IMR-90 (cell line): ENCODE measurements around the gene METTL18. TPM values are rescaled to one million over a fixed set of nuclear protein-coding genes. Genes with fewer than 3 reads are reported as not detected.
"Not testable (repeated sequence)": the region's sequence is repeated elsewhere in the genome, so short reads cannot be mapped to it uniquely, and the experiment has no call there.

ENCODE experiments used
- ATAC-seq: fragments of 200-7000 bp; cut with Tn5 transposase; 2 replicates; pipeline ENCODE4 v1.9.1; 2020; ENCODE audit warnings: low read depth, mild to moderate bottlenecking, moderate library complexity
- BruUV-seq: library from RNA; stranded (reverse); fragments of 400-500 nt; replicated peaks from 2 replicates; lab custom pipeline; 2021; lab: Mats Ljungman, UMichigan
- CTCF ChIA-PET: fragments of 300-600 bp; formaldehyde crosslinking; extraction: SDS; loops from one replicate; lab custom pipeline; 2021; ENCODE audit warnings: antibody characterized with exemption; lab: Yijun Ruan, JAX
- POLR2A ChIA-PET: fragments of 300-600 bp; sonication (Branson Sonifier 250); formaldehyde crosslinking; loops from one replicate; lab custom pipeline; 2022; ENCODE audit warnings: antibody characterized with exemption; ENCODE audit not compliant: unreplicated experiment; lab: Charles Lee
- DNase-seq: peaks from one replicate; pipeline ENCODE4 v3.0.0; 2013
- H2AFZ ChIP-seq: replicated peaks from 2 replicates; pipeline ENCODE3; 2013; ENCODE audit warnings: low read length, mild to moderate bottlenecking; ENCODE audit not compliant: poor library complexity
- H2AK5ac ChIP-seq: 2 replicates; pipeline ENCODE4 v1.6.1; 2013; ENCODE audit warnings: low read depth, low read length, inconsistent platforms
- H2AK9ac ChIP-seq: replicated peaks from 2 replicates; pipeline ENCODE3; 2013; ENCODE audit warnings: mild to moderate bottlenecking, low read depth, low read length, moderate library complexity; ENCODE audit not compliant: poor library complexity
- H2BK120ac ChIP-seq: 2 replicates; pipeline ENCODE4 v1.6.1; 2013; ENCODE audit warnings: low read depth, low read length, inconsistent platforms
- H2BK15ac ChIP-seq: 3 replicates; pipeline ENCODE4 v1.6.1; 2013; ENCODE audit warnings: low read depth, low read length, inconsistent platforms
- H2BK20ac ChIP-seq: 2 replicates; pipeline ENCODE4 v1.6.1; 2013; ENCODE audit warnings: low read depth, mild to moderate bottlenecking, inconsistent platforms, low read length, moderate library complexity
- H2BK5ac ChIP-seq: 2 replicates; pipeline ENCODE4 v1.6.1; 2013; ENCODE audit warnings: mild to moderate bottlenecking, low read depth, low read length, inconsistent platforms; ENCODE audit not compliant: poor library complexity, severe bottlenecking
- H3K14ac ChIP-seq: replicated peaks from 2 replicates; pipeline ENCODE4 v1.6.1; 2013; ENCODE audit warnings: low read depth, low read length, inconsistent platforms
- H3K18ac ChIP-seq: 2 replicates; pipeline ENCODE4 v1.6.1; 2013; ENCODE audit warnings: low read depth, low read length, control low read depth
- H3K23ac ChIP-seq: 2 replicates; pipeline ENCODE4 v1.6.1; 2013; ENCODE audit warnings: low read depth, low read length, inconsistent platforms
- H3K27ac ChIP-seq: 2 replicates; pipeline ENCODE4 v1.5.1; 2013; ENCODE audit warnings: mild to moderate bottlenecking, control low read depth, low read length; ENCODE audit not compliant: insufficient read depth
- H3K27me3 ChIP-seq: 2 replicates; pipeline ENCODE4 v1.6.1; 2013; ENCODE audit warnings: low read length; ENCODE audit not compliant: control insufficient read depth, insufficient read depth
- H3K36me3 ChIP-seq: 2 replicates; pipeline ENCODE4 v1.6.1; 2013; ENCODE audit warnings: low read length, mixed read lengths; ENCODE audit not compliant: control insufficient read depth, insufficient read depth
- H3K4ac ChIP-seq: 2 replicates; pipeline ENCODE4 v1.6.1; 2013; ENCODE audit warnings: low read depth, low read length, inconsistent platforms
- H3K4me1 ChIP-seq: 2 replicates; pipeline ENCODE4 v1.6.1; 2013; ENCODE audit warnings: low read length, mixed read lengths; ENCODE audit not compliant: control insufficient read depth, insufficient read depth
- H3K4me2 ChIP-seq: 2 replicates; pipeline ENCODE4 v1.6.1; 2013; ENCODE audit warnings: low read depth, mild to moderate bottlenecking, control low read depth, low read length, moderate library complexity
- H3K4me3 ChIP-seq: 2 replicates; pipeline ENCODE4 v1.5.1; 2013; ENCODE audit warnings: low read depth, mild to moderate bottlenecking, control low read depth, low read length, moderate library complexity; ENCODE audit not compliant: insufficient read depth
- H3K56ac ChIP-seq: 2 replicates; pipeline ENCODE4 v1.6.1; 2013; ENCODE audit warnings: low read length, inconsistent platforms; ENCODE audit not compliant: insufficient read depth; ENCODE audit errors: extremely low read depth
- H3K79me1 ChIP-seq, 2 experiments: 2 replicates each; pipeline ENCODE4 v1.6.1; 2013; ENCODE audit warnings: low read length in 2 of 2, inconsistent platforms in 1 of 2, low read depth in 1 of 2
- H3K9ac ChIP-seq: 2 replicates; pipeline ENCODE4 v1.6.1; 2013; ENCODE audit warnings: low read depth, low read length, control low read depth
- H3K9me1 ChIP-seq: 2 replicates; pipeline ENCODE4 v1.6.1; 2013; ENCODE audit warnings: low read length, inconsistent platforms; ENCODE audit not compliant: insufficient read depth
- H3K9me3 ChIP-seq: 2 replicates; pipeline ENCODE4 v1.6.1; 2013; ENCODE audit warnings: low read length; ENCODE audit not compliant: control insufficient read depth, insufficient read depth
- H4K20me1 ChIP-seq: 2 replicates; pipeline ENCODE4 v1.6.1; 2013; ENCODE audit warnings: low read length, inconsistent platforms; ENCODE audit not compliant: insufficient read depth
- H4K5ac ChIP-seq: 2 replicates; pipeline ENCODE4 v1.6.1; 2013; ENCODE audit warnings: mild to moderate bottlenecking, low read depth, low read length, control low read depth
- H4K8ac ChIP-seq, 2 experiments: 2 replicates each; pipeline ENCODE4 v1.6.1; 2013; ENCODE audit warnings: low read depth in 2 of 2, low read length in 2 of 2, control low read depth in 1 of 2, inconsistent platforms in 1 of 2
- H4K91ac ChIP-seq: 2 replicates; pipeline ENCODE4 v1.6.1; 2013; ENCODE audit warnings: low read depth, low read length, inconsistent platforms; ENCODE audit not compliant: insufficient read depth
- dilution Hi-C: fragments of 300-500 bp; cut with HindIII; formaldehyde crosslinking; loops from one replicate; pipeline ENCODE4 v1.14.3; 2018; ENCODE audit warnings: low sequenced_read_pairs; ENCODE audit not compliant: unreplicated experiment
- in situ Hi-C: fragments of 300-500 bp; cut with MboI; formaldehyde crosslinking; loops from 3 replicates; pipeline ENCODE4 v1.14.3; 2019; ENCODE audit warnings: low sequenced_read_pairs, inconsistent platforms, mixed read lengths
- intact Hi-C: fragments of 100-400 bp; cut with micrococcal nuclease; formaldehyde crosslinking; loops from 2 replicates; pipeline ENCODE4 v1.10.0; 2022
- polyA plus RNA-seq, 3 experiments: library from polyadenylated mRNA; depleted of rRNA; stranded (reverse); fragments of >200 nt; gene quantifications; 2 replicates each; pipeline ENCODE4 v1.2.3, GENCODE V29; 2012; ENCODE audit warnings: low replicate concordance in 1 of 3
- total RNA-seq: library from RNA; depleted of rRNA; stranded (reverse); fragments of >200 nt; gene quantifications from 2 replicates; pipeline ENCODE4 v1.2.3, GENCODE V29; 2012

The METTL18 gene
- total and polyA plus RNA-seq, 2 of the 4 experiments (the other 2 are of a cell fraction): 2.9 to 3.4 TPM

GRCh38 chr1:169811418-169812035 lies 16.8 kb upstream of the METTL18 start:
- H2BK120ac ChIP-seq, H4K5ac ChIP-seq, H2BK15ac ChIP-seq, H2AK5ac ChIP-seq, in situ Hi-C loops, ATAC-seq, H3K4me3 ChIP-seq, H4K8ac ChIP-seq, H4K20me1 ChIP-seq, H2AK9ac ChIP-seq, H3K14ac ChIP-seq, dilution Hi-C loops, POLR2A ChIA-PET, H3K79me1 ChIP-seq, H3K9ac ChIP-seq, CTCF ChIA-PET, DNase-seq, H3K23ac ChIP-seq, H3K27ac ChIP-seq, H2AFZ ChIP-seq, BruUV-seq, H3K4me1 ChIP-seq, H3K9me1 ChIP-seq, H3K56ac ChIP-seq, H3K27me3 ChIP-seq, H2BK5ac ChIP-seq, H3K9me3 ChIP-seq, H3K36me3 ChIP-seq, H2BK20ac ChIP-seq, H3K4ac ChIP-seq, H3K4me2 ChIP-seq, H3K18ac ChIP-seq, H4K91ac ChIP-seq: not testable (repeated sequence)
- intact Hi-C loops: loop anchor here (10.0 kb wide), 1 partner anchor 1207 kb away; no protein-coding TSS in a partner anchor
